Measurements from ENCODE around the gene FRA10AC1.

FRA10AC1 gene, protein sequence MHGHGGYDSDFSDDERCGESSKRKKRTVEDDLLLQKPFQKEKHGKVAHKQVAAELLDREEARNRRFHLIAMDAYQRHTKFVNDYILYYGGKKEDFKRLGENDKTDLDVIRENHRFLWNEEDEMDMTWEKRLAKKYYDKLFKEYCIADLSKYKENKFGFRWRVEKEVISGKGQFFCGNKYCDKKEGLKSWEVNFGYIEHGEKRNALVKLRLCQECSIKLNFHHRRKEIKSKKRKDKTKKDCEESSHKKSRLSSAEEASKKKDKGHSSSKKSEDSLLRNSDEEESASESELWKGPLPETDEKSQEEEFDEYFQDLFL

GRCh38 chr10:93702210-93703001 is at the start of gene FRA10AC1:
FRA10AC1 (minus strand) TSS chr10:93702592; CDS start chr10:93700106, 2,486 bp downstream.
- peak; percentile 81 for TF ChIP-seq EP300 (IDR thresholded peaks at IDR 0.05; ENCODE audit: borderline replicate concordance)
- no peak for TF ChIP-seq ZBTB7A (IDR thresholded peaks at IDR 0.05; ENCODE audit: low read depth)
- peak; percentile 99 for TF ChIP-seq TAF1 (IDR thresholded peaks at IDR 0.05; ENCODE audit: low read depth)
- TF ChIP-seq TEAD4 (IDR thresholded peaks at IDR 0.05), result peak; percentile 76
- 0 out of 2 replicates have a peak, but pooled peaks have one; percentile 7 for TF ChIP-seq REST (IDR thresholded peaks at IDR 0.05; ENCODE audit: low read depth)
- TF ChIP-seq, protein P1, sequence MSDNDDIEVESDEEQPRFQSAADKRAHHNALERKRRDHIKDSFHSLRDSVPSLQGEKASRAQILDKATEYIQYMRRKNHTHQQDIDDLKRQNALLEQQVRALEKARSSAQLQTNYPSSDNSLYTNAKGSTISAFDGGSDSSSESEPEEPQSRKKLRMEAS (IDR thresholded peaks at IDR 0.05), result peak; percentile 97
- TF ChIP-seq NFIC (IDR thresholded peaks at IDR 0.05), result peak; percentile 60
- peak; percentile 9; the same call in 1 of the 2 replicates for TF ChIP-seq EGR1 (IDR thresholded peaks at IDR 0.05)
- peak; percentile 91 for TF ChIP-seq TCF12 (IDR thresholded peaks at IDR 0.05; ENCODE audit: low read depth)
- peak; percentile 54; the same call in 1 of the 2 replicates for TF ChIP-seq CEBPB (IDR thresholded peaks at IDR 0.05)
- TF ChIP-seq, protein P2, sequence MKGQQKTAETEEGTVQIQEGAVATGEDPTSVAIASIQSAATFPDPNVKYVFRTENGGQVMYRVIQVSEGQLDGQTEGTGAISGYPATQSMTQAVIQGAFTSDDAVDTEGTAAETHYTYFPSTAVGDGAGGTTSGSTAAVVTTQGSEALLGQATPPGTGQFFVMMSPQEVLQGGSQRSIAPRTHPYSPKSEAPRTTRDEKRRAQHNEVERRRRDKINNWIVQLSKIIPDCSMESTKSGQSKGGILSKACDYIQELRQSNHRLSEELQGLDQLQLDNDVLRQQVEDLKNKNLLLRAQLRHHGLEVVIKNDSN (IDR thresholded peaks at IDR 0.05), result peak; percentile 92
- peak; percentile 56; the same call in 1 of the 2 replicates for TF ChIP-seq CREB1 (IDR thresholded peaks at IDR 0.05; ENCODE audit: low read depth)
- TF ChIP-seq YY1 (IDR thresholded peaks at IDR 0.05; ENCODE audit: low read depth), result peak; percentile 88
- peak; percentile 67 for TF ChIP-seq RAD21 (IDR thresholded peaks at IDR 0.05; ENCODE audit: low read depth)
- TF ChIP-seq FOXM1 (IDR thresholded peaks at IDR 0.05; ENCODE audit: borderline replicate concordance, low read depth), result peak; percentile 70; the same call in 1 of the 2 replicates

- TF ChIP-seq TEAD4 (IDR thresholded peaks at IDR 0.05) (no peak), TAF1 (IDR thresholded peaks at IDR 0.05; ENCODE audit: low read depth) (no peak), FOXM1 (IDR thresholded peaks at IDR 0.05; ENCODE audit: borderline replicate concordance, low read depth) (no peak), EGR1 (IDR thresholded peaks at IDR 0.05) (no peak), REST (IDR thresholded peaks at IDR 0.05; ENCODE audit: low read depth) (no peak), EP300 (IDR thresholded peaks at IDR 0.05; ENCODE audit: borderline replicate concordance) (no peak), CEBPB (IDR thresholded peaks at IDR 0.05) (no peak), YY1 (IDR thresholded peaks at IDR 0.05; ENCODE audit: low read depth) (peak; percentile 50; the same call in 1 of the 2 replicates), CREB1 (IDR thresholded peaks at IDR 0.05; ENCODE audit: low read depth) (no peak), ZBTB7A (IDR thresholded peaks at IDR 0.05; ENCODE audit: low read depth) (no peak)
- TF ChIP-seq, protein P1 (IDR thresholded peaks at IDR 0.05), result peak; percentile 36; the same call in 1 of the 2 replicates
These were observed 49.4 kb upstream of the FRA10AC1 start for GRCh38 chr10:93751832-93752231.

- TF ChIP-seq RAD21 (IDR thresholded peaks at IDR 0.05; ENCODE audit: low read depth), result no peak
- TF ChIP-seq YY1 (IDR thresholded peaks at IDR 0.05; ENCODE audit: low read depth), result no peak
- TF ChIP-seq EP300 (IDR thresholded peaks at IDR 0.05; ENCODE audit: borderline replicate concordance), result no peak
- no peak for TF ChIP-seq TCF12 (IDR thresholded peaks at IDR 0.05; ENCODE audit: low read depth)
- no peak for TF ChIP-seq REST (IDR thresholded peaks at IDR 0.05; ENCODE audit: low read depth)
- TF ChIP-seq CREB1 (IDR thresholded peaks at IDR 0.05; ENCODE audit: low read depth), result no peak
- TF ChIP-seq CEBPB (IDR thresholded peaks at IDR 0.05), result no peak
- TF ChIP-seq, protein P2 (IDR thresholded peaks at IDR 0.05), result no peak
- TF ChIP-seq TEAD4 (IDR thresholded peaks at IDR 0.05), result no peak
- TF ChIP-seq NFIC (IDR thresholded peaks at IDR 0.05), result no peak
- no peak for TF ChIP-seq EGR1 (IDR thresholded peaks at IDR 0.05)
- no peak for TF ChIP-seq ZBTB7A (IDR thresholded peaks at IDR 0.05; ENCODE audit: low read depth)
- TF ChIP-seq, protein P1 (IDR thresholded peaks at IDR 0.05), result no peak
These were observed 48.7 kb upstream of the FRA10AC1 start for GRCh38 chr10:93751124-93751523.

All from Ishikawa (cell line).